Measurements from ENCODE around the gene DCAF15. TPM values are rescaled to one million over a fixed set of nuclear protein-coding genes. Genes with fewer than 3 reads are reported as not detected.

Gene DCAF15
- total RNA-seq, 1 donor from 2014 or later: 28.6 TPM

DNA sequence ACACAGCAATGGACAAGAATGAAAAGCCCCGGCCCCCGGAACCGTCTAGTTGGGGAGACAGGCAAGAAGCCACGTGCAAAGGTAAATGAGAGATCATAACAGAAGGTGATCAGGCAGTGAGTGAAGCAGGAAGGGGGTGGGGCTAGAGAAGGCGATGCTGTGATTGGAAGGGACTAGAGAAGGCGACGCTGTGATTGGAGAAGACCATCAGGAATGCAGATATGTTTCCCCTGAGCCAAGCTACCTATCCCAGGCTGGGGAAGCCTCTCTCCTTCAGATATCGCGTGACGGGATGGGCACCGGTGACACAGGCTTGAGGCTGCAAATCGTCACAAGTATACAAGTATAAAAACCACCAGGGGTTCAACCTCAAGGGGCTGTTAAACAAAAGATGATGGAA is 21.8 kb downstream of the DCAF15 start:
- H3K27ac Mint-ChIP-seq: peak overlapping the region; percentile 44
- H3K27me3 Mint-ChIP-seq (ENCODE audit: insufficient read depth, low read depth): peaks cover 11% of the 10 kb centered on the region
- peaks cover 2% of the 10 kb centered on the region for H4K20me1 ChIP-seq (ENCODE audit: low read depth)
- H3K9me3 Mint-ChIP-seq: no peaks in the 10 kb centered on the region
- H3F3A ChIP-seq (ENCODE audit: low read depth): peaks cover 13% of the 10 kb centered on the region
- H3K4me3 Mint-ChIP-seq: peak overlapping the region; percentile 42
- peak; percentile 82 for DNase-seq (ENCODE audit: low spot score)
- H3K4me1 ChIP-seq: peaks cover 8% of the 10 kb centered on the region
- no peak overlapping the region for H3K9ac ChIP-seq
- no peak overlapping the region for H3K4me3 ChIP-seq
- no peaks in the 10 kb centered on the region for H3K79me2 ChIP-seq (ENCODE audit: low read depth)
- H3K4me2 ChIP-seq: peak overlapping the region; percentile 28
- H3K4me1 Mint-ChIP-seq: peaks cover 11% of the 10 kb centered on the region
- no peak overlapping the region for H2AFZ ChIP-seq (replicated peaks)
- TF ChIP-seq EZH2 (IDR thresholded peaks at IDR 0.05) (no peak), EZH2phosphoT487 (IDR thresholded peaks at IDR 0.05) (no peak)
- TF ChIP-seq, protein P1, sequence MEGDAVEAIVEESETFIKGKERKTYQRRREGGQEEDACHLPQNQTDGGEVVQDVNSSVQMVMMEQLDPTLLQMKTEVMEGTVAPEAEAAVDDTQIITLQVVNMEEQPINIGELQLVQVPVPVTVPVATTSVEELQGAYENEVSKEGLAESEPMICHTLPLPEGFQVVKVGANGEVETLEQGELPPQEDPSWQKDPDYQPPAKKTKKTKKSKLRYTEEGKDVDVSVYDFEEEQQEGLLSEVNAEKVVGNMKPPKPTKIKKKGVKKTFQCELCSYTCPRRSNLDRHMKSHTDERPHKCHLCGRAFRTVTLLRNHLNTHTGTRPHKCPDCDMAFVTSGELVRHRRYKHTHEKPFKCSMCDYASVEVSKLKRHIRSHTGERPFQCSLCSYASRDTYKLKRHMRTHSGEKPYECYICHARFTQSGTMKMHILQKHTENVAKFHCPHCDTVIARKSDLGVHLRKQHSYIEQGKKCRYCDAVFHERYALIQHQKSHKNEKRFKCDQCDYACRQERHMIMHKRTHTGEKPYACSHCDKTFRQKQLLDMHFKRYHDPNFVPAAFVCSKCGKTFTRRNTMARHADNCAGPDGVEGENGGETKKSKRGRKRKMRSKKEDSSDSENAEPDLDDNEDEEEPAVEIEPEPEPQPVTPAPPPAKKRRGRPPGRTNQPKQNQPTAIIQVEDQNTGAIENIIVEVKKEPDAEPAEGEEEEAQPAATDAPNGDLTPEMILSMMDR (IDR thresholded peaks at IDR 0.05): no peak
- no peaks in the 10 kb centered on the region for H3K27me3 ChIP-seq
- H3K9me3 ChIP-seq (ENCODE audit: low read depth): no peaks in the 10 kb centered on the region
- H3K36me3 Mint-ChIP-seq: peaks cover 10% of the 10 kb centered on the region
- no peaks in the 10 kb centered on the region for H3K36me3 ChIP-seq
- no peak overlapping the region for H3K27ac ChIP-seq

- peaks cover 11% of the 10 kb centered on the region for H3K36me3 Mint-ChIP-seq
- no peaks in the 10 kb centered on the region for H3K79me2 ChIP-seq (ENCODE audit: low read depth)
- H3K27me3 Mint-ChIP-seq (ENCODE audit: insufficient read depth, low read depth): peaks cover 14% of the 10 kb centered on the region
- H3K9ac ChIP-seq: no peak overlapping the region
- peaks cover 14% of the 10 kb centered on the region for H3K4me1 ChIP-seq
- H3K36me3 ChIP-seq: no peaks in the 10 kb centered on the region
- H3K4me3 Mint-ChIP-seq: no peak overlapping the region
- no peak overlapping the region for H3K4me2 ChIP-seq
- no peak overlapping the region for H3K4me3 ChIP-seq
- H3K27ac Mint-ChIP-seq: no peak overlapping the region
- H3K9me3 ChIP-seq (ENCODE audit: low read depth): no peaks in the 10 kb centered on the region
- TF ChIP-seq EZH2 (IDR thresholded peaks at IDR 0.05) (no peak), EZH2phosphoT487 (IDR thresholded peaks at IDR 0.05) (no peak)
- peaks cover 18% of the 10 kb centered on the region for H3F3A ChIP-seq (ENCODE audit: low read depth)
- no peak for DNase-seq (ENCODE audit: low spot score)
- peaks cover 6% of the 10 kb centered on the region for H3K27me3 ChIP-seq
- H2AFZ ChIP-seq (replicated peaks): no peak overlapping the region
- H3K27ac ChIP-seq: no peak overlapping the region
- peaks cover 19% of the 10 kb centered on the region for H3K4me1 Mint-ChIP-seq
- H3K9me3 Mint-ChIP-seq: no peaks in the 10 kb centered on the region
- peaks cover 2% of the 10 kb centered on the region for H4K20me1 ChIP-seq (ENCODE audit: low read depth)
These were observed 23.6 kb downstream of the DCAF15 start for GRCh38 chr19:13975870-13976269.

DNA sequence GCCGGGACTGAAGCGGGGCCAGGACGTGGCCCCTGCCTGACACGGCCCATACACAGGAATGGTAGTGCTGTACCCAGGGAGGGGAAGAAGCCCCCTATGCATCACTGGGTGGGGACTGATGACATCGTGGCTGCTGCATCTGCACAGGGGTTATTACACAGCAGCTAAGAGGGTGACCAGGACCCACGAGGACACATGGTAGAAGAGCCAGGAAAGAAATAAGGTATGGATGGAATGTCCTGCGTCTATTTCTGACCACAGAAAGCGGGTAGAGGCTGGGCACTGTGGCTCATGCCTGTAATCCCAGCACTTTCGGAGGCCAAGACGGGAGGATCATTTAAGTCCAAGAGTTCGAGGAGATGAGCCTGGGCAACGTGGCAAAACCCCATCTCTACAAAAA is 24.1 kb downstream of the DCAF15 start:
- H3K36me3 ChIP-seq: no peaks in the 10 kb centered on the region
- H3K27me3 ChIP-seq: peaks cover 6% of the 10 kb centered on the region
- Mint-ChIP-seq H3K36me3 (peaks cover 9% of the 10 kb centered on the region), H3K4me3 (no peak overlapping the region), H3K9me3 (no peaks in the 10 kb centered on the region), H3K4me1 (peaks cover 19% of the 10 kb centered on the region), H3K27ac (no peak overlapping the region), H3K27me3 (ENCODE audit: insufficient read depth, low read depth) (peaks cover 15% of the 10 kb centered on the region)
- no peak overlapping the region for H3K4me3 ChIP-seq
- TF ChIP-seq EZH2phosphoT487 (IDR thresholded peaks at IDR 0.05): no peak
- no peak for TF ChIP-seq EZH2 (IDR thresholded peaks at IDR 0.05)
- TF ChIP-seq, protein P1 (IDR thresholded peaks at IDR 0.05): no peak
- H3K4me2 ChIP-seq: no peak overlapping the region
- H3K9me3 ChIP-seq (ENCODE audit: low read depth): no peaks in the 10 kb centered on the region
- no peak for DNase-seq (ENCODE audit: low spot score)
- no peaks in the 10 kb centered on the region for H3K79me2 ChIP-seq (ENCODE audit: low read depth)
- H3K27ac ChIP-seq: no peak overlapping the region
- no peak overlapping the region for H3K9ac ChIP-seq
- no peak overlapping the region for H2AFZ ChIP-seq (replicated peaks)
- peaks cover 18% of the 10 kb centered on the region for H3F3A ChIP-seq (ENCODE audit: low read depth)
- peaks cover 14% of the 10 kb centered on the region for H3K4me1 ChIP-seq
- H4K20me1 ChIP-seq (ENCODE audit: low read depth): peaks cover 2% of the 10 kb centered on the region

GRCh38 chr19:13977803-13978202 is 25.5 kb downstream of the DCAF15 start:
- Histone ChIP-seq H3K9ac (no peak overlapping the region), H3K4me1 (peaks cover 14% of the 10 kb centered on the region), H3K36me3 (no peaks in the 10 kb centered on the region), H2AFZ (replicated peaks) (no peak overlapping the region), H3K4me3 (peak overlapping the region; percentile 49), H3F3A (ENCODE audit: low read depth) (peaks cover 18% of the 10 kb centered on the region), H3K27ac (no peak overlapping the region), H4K20me1 (ENCODE audit: low read depth) (peaks cover 2% of the 10 kb centered on the region), H3K27me3 (peaks cover 6% of the 10 kb centered on the region), H3K4me2 (peak overlapping the region; percentile 85), H3K79me2 (ENCODE audit: low read depth) (no peaks in the 10 kb centered on the region), H3K9me3 (ENCODE audit: low read depth) (no peaks in the 10 kb centered on the region)
- Mint-ChIP-seq H3K36me3 (peaks cover 9% of the 10 kb centered on the region), H3K27me3 (ENCODE audit: insufficient read depth, low read depth) (peaks cover 15% of the 10 kb centered on the region), H3K4me1 (peaks cover 19% of the 10 kb centered on the region), H3K4me3 (no peak overlapping the region), H3K9me3 (no peaks in the 10 kb centered on the region), H3K27ac (no peak overlapping the region)
- no peak for TF ChIP-seq EZH2 (IDR thresholded peaks at IDR 0.05)
- TF ChIP-seq, protein P1 (IDR thresholded peaks at IDR 0.05): no peak
- no peak for TF ChIP-seq EZH2phosphoT487 (IDR thresholded peaks at IDR 0.05)
- no peak for DNase-seq (ENCODE audit: low spot score)
